ENCODE data around the gene AKR1A1. TPM values are rescaled to one million over a fixed set of nuclear protein-coding genes. Genes with fewer than 3 reads are reported as not detected.

The AKR1A1 gene
- total and polyA plus RNA-seq, 11 donors: 28.0 to 148 (median 44.3) TPM

DNA sequence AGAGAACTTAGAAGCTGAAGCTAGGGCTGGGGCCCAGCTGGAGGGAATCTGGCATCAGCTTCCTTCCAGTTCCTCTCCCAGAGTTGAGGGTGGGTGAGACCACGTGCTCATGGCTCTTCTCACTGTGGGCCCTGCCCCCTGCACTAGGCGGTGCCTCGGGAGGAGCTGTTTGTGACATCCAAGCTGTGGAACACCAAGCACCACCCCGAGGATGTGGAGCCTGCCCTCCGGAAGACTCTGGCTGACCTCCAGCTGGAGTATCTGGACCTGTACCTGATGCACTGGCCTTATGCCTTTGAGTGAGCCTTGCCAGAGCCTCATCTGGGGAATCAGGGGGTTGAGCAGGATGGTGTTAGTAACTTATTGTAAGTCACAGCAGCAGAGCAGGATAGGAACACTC, 16.1 kb downstream of the AKR1A1 start:
- 12 to 15% (median 15%) methylated on average over 5 of the region's 5 CpGs for WGBS, 4 donors
- intact Hi-C loops (cut with DNase I): loop anchor here in 3 of 10 donors (5.0 kb wide), 4 partner anchors 49 to 209 kb away; no protein-coding TSS in a partner anchor
- Histone ChIP-seq H3K27ac (peak overlapping the region in 2 of 12 donors; percentile 6 to 29), H3K4me3 (no peak overlapping the region), H3K27me3 (no peaks in the 10 kb centered on the region), H3K36me3 (peaks cover 0 to 87% (median 56%) of the 10 kb centered on the region in 9 donors), H3K9me3 (no peaks in the 10 kb centered on the region), H3K4me1 (peaks cover 0 to 12% (median 8%) of the 10 kb centered on the region in 12 donors)
- DNase-seq (peak; percentile 62 to 73 (median 70)), ATAC-seq (peak; percentile 73 to 90 (median 86))
- TF ChIP-seq CTCF (IDR thresholded peaks at IDR 0.05): no peak
- no peak for TF ChIP-seq POLR2A (IDR thresholded peaks at IDR 0.05)

GRCh38 chr1:45567911-45568310, 17.3 kb downstream of the AKR1A1 start:
- no peak overlapping the region for H3K27ac ChIP-seq
- peaks cover 0 to 75% (median 47%) of the 10 kb centered on the region in 9 donors for H3K36me3 ChIP-seq
- WGBS, 4 donors: 88 to 94% (median 91%) methylated on average over 7 of the region's 7 CpGs
- no peaks in the 10 kb centered on the region for H3K9me3 ChIP-seq
- H3K27me3 ChIP-seq: no peaks in the 10 kb centered on the region
- H3K4me1 ChIP-seq: peaks cover 0 to 12% (median 8%) of the 10 kb centered on the region in 12 donors
- no peak for TF ChIP-seq CTCF (IDR thresholded peaks at IDR 0.05)
- TF ChIP-seq POLR2A (IDR thresholded peaks at IDR 0.05): no peak
- no peak for ATAC-seq
- no peak overlapping the region for H3K4me3 ChIP-seq
- intact Hi-C loops (cut with DNase I): loop anchor here in 5 of 10 donors (2.0 to 5.0 kb wide), 7 partner anchors 47 to 211 kb away; partner anchors contain the start of gene PRDX1 (in 1 of the 5)
- DNase-seq: no peak

DNA sequence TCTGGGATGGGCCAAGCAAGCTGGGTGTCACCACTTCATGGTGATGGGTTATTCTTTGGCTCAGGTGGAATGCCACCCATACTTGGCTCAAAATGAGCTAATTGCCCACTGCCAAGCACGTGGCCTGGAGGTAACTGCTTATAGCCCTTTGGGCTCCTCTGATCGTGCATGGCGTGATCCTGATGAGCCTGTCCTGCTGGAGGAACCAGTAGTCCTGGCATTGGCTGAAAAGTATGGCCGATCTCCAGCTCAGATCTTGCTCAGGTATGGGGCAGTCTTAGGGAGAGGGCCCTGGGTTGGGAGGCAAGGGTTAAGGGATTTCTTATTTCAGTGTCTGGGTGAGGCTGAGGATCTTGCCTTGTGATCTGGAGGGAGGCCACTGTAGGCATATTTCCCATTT, 17.8 kb downstream of the AKR1A1 start:
- H3K4me3 ChIP-seq: no peak overlapping the region
- peaks cover 0 to 70% (median 41%) of the 10 kb centered on the region in 9 donors for H3K36me3 ChIP-seq
- no peaks in the 10 kb centered on the region for H3K9me3 ChIP-seq
- H3K4me1 ChIP-seq: peaks cover 0 to 12% (median 8%) of the 10 kb centered on the region in 12 donors
- no peak overlapping the region for H3K27ac ChIP-seq
- TF ChIP-seq POLR2A (IDR thresholded peaks at IDR 0.05): no peak
- TF ChIP-seq CTCF (IDR thresholded peaks at IDR 0.05): no peak
- DNase-seq (no peak), ATAC-seq (no peak)
- intact Hi-C loops (cut with DNase I): loop anchor here in 5 of 10 donors (2.0 to 5.0 kb wide), 7 partner anchors 48 to 211 kb away; partner anchors contain the start of gene PRDX1 (in 1 of the 5)
- H3K27me3 ChIP-seq: no peaks in the 10 kb centered on the region
- 29 to 87% (median 73%) methylated on average over 1 to 4 of the region's 4 CpGs for WGBS, 4 donors

DNA sequence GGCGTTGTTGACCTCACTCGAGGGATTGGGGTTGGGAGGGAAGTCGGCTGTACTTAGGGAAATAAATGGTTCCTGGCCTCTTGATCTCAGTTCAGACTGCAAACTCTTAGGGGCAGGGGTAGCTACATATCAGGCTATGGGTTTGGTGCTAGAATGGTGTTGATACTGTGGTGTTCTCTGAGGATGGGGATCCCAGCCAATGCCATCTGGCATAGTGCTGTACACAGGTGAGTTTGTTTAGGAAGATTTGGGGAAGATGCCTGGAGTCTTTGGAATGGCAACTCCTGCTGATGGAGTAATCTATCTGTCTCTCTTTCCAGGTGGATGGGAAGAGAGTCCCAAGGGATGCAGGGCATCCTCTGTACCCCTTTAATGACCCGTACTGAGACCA, 18.9 kb downstream of the AKR1A1 start:
- DNase-seq (no peak), ATAC-seq (no peak)
- intact Hi-C loops (cut with DNase I): loop anchor here in 5 of 10 donors (2.0 to 5.0 kb wide), 7 partner anchors 49 to 212 kb away; partner anchors contain the start of gene PRDX1 (in 1 of the 5)
- H3K4me3 ChIP-seq: no peak overlapping the region
- peaks cover 0 to 12% (median 8%) of the 10 kb centered on the region in 12 donors for H3K4me1 ChIP-seq
- H3K9me3 ChIP-seq: no peaks in the 10 kb centered on the region
- WGBS, 4 donors: 57 to 66% (median 61%) methylated on average over 4 of the region's 4 CpGs
- peaks cover 0 to 58% (median 38%) of the 10 kb centered on the region in 9 donors for H3K36me3 ChIP-seq
- H3K27ac ChIP-seq: no peak overlapping the region
- no peaks in the 10 kb centered on the region for H3K27me3 ChIP-seq
- TF ChIP-seq CTCF (IDR thresholded peaks at IDR 0.05) (no peak), POLR2A (IDR thresholded peaks at IDR 0.05) (no peak)
